ENCODE results near the gene ZNF331. TPM values are rescaled to one million over a fixed set of nuclear protein-coding genes. Genes with fewer than 3 reads are reported as not detected.

ZNF331 gene
- total and polyA plus RNA-seq, 2 of the 4 experiments (the other 2 are of a cell fraction): 6.6 to 11.1 TPM

GRCh38 chr19:53595510-53595867 is 57.5 kb downstream of the ZNF331 start:
- 60% methylated on average over 1 of the region's 9 CpGs; no CpG with 5 or more reads in 1 of the 2 experiments for WGBS, 2 experiments (ENCODE audit: extremely low coverage in 2 of 2, insufficient read length in 1 of 2)
- H3K4me2 ChIP-seq (ENCODE audit: low read depth, low read length): no peak overlapping the region
- in situ Hi-C loops (cut with MboI; ENCODE audit: low sequenced_read_pairs) (no loop called here), dilution Hi-C loops (cut with HindIII; ENCODE audit: low sequenced_read_pairs, unreplicated experiment) (no loop called here), intact Hi-C loops (cut with micrococcal nuclease) (no loop called here)
- no peak for TF ChIP-seq MAZ (IDR thresholded peaks at IDR 0.05; ENCODE audit: borderline replicate concordance, low read depth, low read length)
- no peak for TF ChIP-seq RCOR1 (IDR thresholded peaks at IDR 0.05; ENCODE audit: insufficient replicate concordance, low read length)
- H2BK15ac ChIP-seq (ENCODE audit: low read depth, low read length): no peak overlapping the region
- H3K4ac ChIP-seq (ENCODE audit: low read depth, low read length): no peak overlapping the region
- H3K36me3 ChIP-seq (ENCODE audit: control insufficient read depth, insufficient read depth, low read length): no peaks in the 10 kb centered on the region
- no peak overlapping the region for H3K4me3 ChIP-seq (ENCODE audit: insufficient read depth, low read depth, low read length)
- peak overlapping the region; percentile 56 for H2AFZ ChIP-seq (replicated peaks; ENCODE audit: low read length, poor library complexity)
- CTCF ChIA-PET: no interaction called here
- no peak overlapping the region for H4K8ac ChIP-seq (ENCODE audit: low read depth in 2 of 2, low read length in 2 of 2)
- no peak overlapping the region for H3K27ac ChIP-seq (ENCODE audit: insufficient read depth, low read length)
- ATAC-seq (ENCODE audit: low read depth): no peak
- no peak overlapping the region for H3K14ac ChIP-seq (replicated peaks; ENCODE audit: low read depth, low read length)
- no peak overlapping the region for H3K9ac ChIP-seq (ENCODE audit: low read depth, low read length)
- H3K27me3 ChIP-seq (ENCODE audit: control insufficient read depth, insufficient read depth, low read length): no peaks in the 10 kb centered on the region
- POLR2A ChIA-PET (ENCODE audit: unreplicated experiment): no interaction called here
- no peak overlapping the region for H2BK20ac ChIP-seq (ENCODE audit: low read depth, low read length)
- no peak overlapping the region for H3K18ac ChIP-seq (ENCODE audit: low read depth, low read length)
- H2BK120ac ChIP-seq (ENCODE audit: low read depth, low read length): no peak overlapping the region
- no peaks in the 10 kb centered on the region for H3K4me1 ChIP-seq (ENCODE audit: control insufficient read depth, insufficient read depth, low read length)
- no peak overlapping the region for H2BK5ac ChIP-seq (ENCODE audit: low read depth, low read length, poor library complexity, severe bottlenecking)
- H2AK5ac ChIP-seq (ENCODE audit: low read depth, low read length): no peak overlapping the region
- DNase-seq: no peak
- no peak overlapping the region for H4K5ac ChIP-seq (ENCODE audit: low read depth, low read length)
- no peak overlapping the region for H4K91ac ChIP-seq (ENCODE audit: insufficient read depth, low read depth, low read length)
- no TSS peak for BruUV-seq (replicated peaks)
- no peak overlapping the region for H3K23ac ChIP-seq (ENCODE audit: low read depth, low read length)
- no peak overlapping the region for H3K56ac ChIP-seq (ENCODE audit: extremely low read depth, insufficient read depth, low read length)
- peaks cover 19% of the 10 kb centered on the region; the same call in 1 of the 2 replicates for H3K9me3 ChIP-seq (ENCODE audit: control insufficient read depth, insufficient read depth, low read length)
- no peak overlapping the region for H2AK9ac ChIP-seq (replicated peaks; ENCODE audit: low read depth, low read length, poor library complexity)
- H3K79me1 ChIP-seq (ENCODE audit: low read depth in 1 of 2, low read length in 2 of 2): no peaks in the 10 kb centered on the region
- no peaks in the 10 kb centered on the region for H4K20me1 ChIP-seq (ENCODE audit: insufficient read depth, low read length)
- no peaks in the 10 kb centered on the region for H3K9me1 ChIP-seq (ENCODE audit: insufficient read depth, low read length)

Data from IMR-90 (cell line).